ENCODE measurements around the gene PCBP3.

PCBP3 gene

GRCh38 chr21:45868086-45868485 lies 224.6 kb downstream of the PCBP3 start:
- no peak for DNase-seq

- no peak for DNase-seq
Measured at GRCh38 chr21:45868488-45868887, 225.0 kb downstream of the PCBP3 start.

GRCh38 chr21:45869121-45870007 lies 225.8 kb downstream of the PCBP3 start:
- DNase-seq = no peak

- no peak for DNase-seq
Measured at GRCh38 chr21:45870421-45870820, 226.9 kb downstream of the PCBP3 start.

- no peak for DNase-seq
Measured at GRCh38 chr21:45870851-45871615, 227.5 kb downstream of the PCBP3 start.

- DNase-seq = no peak
Measured at GRCh38 chr21:45871616-45872236, 228.2 kb downstream of the PCBP3 start.

GRCh38 chr21:45872471-45872870 lies 228.9 kb downstream of the PCBP3 start:
- DNase-seq = no peak

GRCh38 chr21:45872902-45873301 lies 229.4 kb downstream of the PCBP3 start:
- DNase-seq = no peak

- DNase-seq = no peak
Measured at GRCh38 chr21:45873418-45873817, 229.9 kb downstream of the PCBP3 start.

- DNase-seq = no peak
Measured at GRCh38 chr21:45873866-45874265, 230.3 kb downstream of the PCBP3 start.

- DNase-seq = no peak
Measured at GRCh38 chr21:45874716-45875415, 231.3 kb downstream of the PCBP3 start.

- no peak for DNase-seq
Measured at GRCh38 chr21:45875416-45875760, 231.9 kb downstream of the PCBP3 start.

- no peak for DNase-seq
Measured at GRCh38 chr21:45875881-45876280, 232.4 kb downstream of the PCBP3 start.

- no peak for DNase-seq
Measured at GRCh38 chr21:45876381-45877170, 233.1 kb downstream of the PCBP3 start.

- no peak for DNase-seq
Measured at GRCh38 chr21:45877171-45877438, 233.6 kb downstream of the PCBP3 start.

GRCh38 chr21:45877821-45878469 lies 234.4 kb downstream of the PCBP3 start:
- no peak for DNase-seq

GRCh38 chr21:45880097-45881068 lies 236.9 kb downstream of the PCBP3 start:
- peak; percentile 63 for DNase-seq

- no peak for DNase-seq
Measured at GRCh38 chr21:45882645-45883044, 239.1 kb downstream of the PCBP3 start.

GRCh38 chr21:45883090-45883489 lies 239.6 kb downstream of the PCBP3 start:
- no peak for DNase-seq

- DNase-seq = no peak
Measured at GRCh38 chr21:45885597-45885929, 242.0 kb downstream of the PCBP3 start.
